ENCODE data around the gene TSPO. TPM values are rescaled to one million over a fixed set of nuclear protein-coding genes. Genes with fewer than 3 reads are reported as not detected.
A peak's percentile ranks its signal among the peaks of the same experiment; 100 is the strongest.

TSPO gene
- total and polyA plus RNA-seq, 7 donors, result 35.8 to 148 (median 69.9) TPM

- peak overlapping the region; percentile 82 for H3K4me3 ChIP-seq
- intact Hi-C loops (cut with DNase I), result no loop called here
- DNase-seq (no peak), ATAC-seq (peak in 1 of 4 donors; percentile 9)
- no peaks in the 10 kb centered on the region for H3K9me3 ChIP-seq
- H3K27me3 ChIP-seq (ENCODE audit: insufficient read depth in 3 of 3, low read length in 2 of 3), result no peaks in the 10 kb centered on the region
- peak overlapping the region; percentile 81 for H3K27ac ChIP-seq
- no peaks in the 10 kb centered on the region for H3K36me3 ChIP-seq (ENCODE audit: insufficient read depth in 1 of 2, low read depth in 1 of 2)
- peaks cover 9% of the 10 kb centered on the region for H3K4me1 ChIP-seq
- WGBS, 3 donors, result 3 to 13% (median 5%) methylated on average over 16 to 18 of the region's 18 CpGs
- TF ChIP-seq CTCF (IDR thresholded peaks at IDR 0.05), result no peak
Observed at GRCh38 chr22:43152003-43152356, 621 bp downstream of the TSPO start.

- ATAC-seq, result peak; percentile 56 to 75 (median 72)
- peak overlapping the region; percentile 82 for H3K4me3 ChIP-seq
- H3K27me3 ChIP-seq (ENCODE audit: insufficient read depth in 3 of 3, low read length in 2 of 3), result no peaks in the 10 kb centered on the region
- peak overlapping the region; percentile 81 for H3K27ac ChIP-seq
- no peaks in the 10 kb centered on the region for H3K36me3 ChIP-seq (ENCODE audit: insufficient read depth in 1 of 2, low read depth in 1 of 2)
- no peak for TF ChIP-seq CTCF (IDR thresholded peaks at IDR 0.05)
- intact Hi-C loops (cut with DNase I), result no loop called here
- no peaks in the 10 kb centered on the region for H3K9me3 ChIP-seq
- WGBS, 3 donors, result 7 to 21% (median 8%) methylated on average over 21 to 22 of the region's 22 CpGs
- peak; percentile 75 to 85 for DNase-seq
- H3K4me1 ChIP-seq, result peaks cover 9% of the 10 kb centered on the region
Observed at GRCh38 chr22:43152357-43153071, 1.2 kb downstream of the TSPO start.

GRCh38 chr22:43153899-43154298 is 2.5 kb downstream of the TSPO start:
- no peaks in the 10 kb centered on the region for H3K36me3 ChIP-seq (ENCODE audit: insufficient read depth in 1 of 2, low read depth in 1 of 2)
- no peak overlapping the region for H3K4me3 ChIP-seq
- no peak for TF ChIP-seq CTCF (IDR thresholded peaks at IDR 0.05)
- no peaks in the 10 kb centered on the region for H3K27me3 ChIP-seq (ENCODE audit: insufficient read depth in 3 of 3, low read length in 2 of 3)
- DNase-seq, result no peak
- peaks cover 9% of the 10 kb centered on the region for H3K4me1 ChIP-seq
- H3K27ac ChIP-seq, result no peak overlapping the region
- 71 to 73% (median 72%) methylated on average over 9 of the region's 9 CpGs for WGBS, 3 donors
- ATAC-seq, result no peak
- intact Hi-C loops (cut with DNase I), result no loop called here
- no peaks in the 10 kb centered on the region for H3K9me3 ChIP-seq

GRCh38 chr22:43154887-43155536 is 3.7 kb downstream of the TSPO start:
- Histone ChIP-seq H3K27me3 (ENCODE audit: insufficient read depth in 3 of 3, low read length in 2 of 3) (no peaks in the 10 kb centered on the region), H3K36me3 (ENCODE audit: insufficient read depth in 1 of 2, low read depth in 1 of 2) (no peaks in the 10 kb centered on the region), H3K9me3 (no peaks in the 10 kb centered on the region), H3K4me1 (peaks cover 9% of the 10 kb centered on the region), H3K27ac (no peak overlapping the region), H3K4me3 (no peak overlapping the region)
- 81 to 84% (median 82%) methylated on average over 26 to 27 of the region's 27 CpGs for WGBS, 3 donors
- no peak for TF ChIP-seq CTCF (IDR thresholded peaks at IDR 0.05)
- intact Hi-C loops (cut with DNase I), result no loop called here
- ATAC-seq (no peak), DNase-seq (peak; percentile 59 to 75)

Data from psoas muscle (tissue), 8 donors.